K562 (cell line): Measurements from ENCODE around the gene TPO. TPM values are rescaled to one million over a fixed set of nuclear protein-coding genes. Genes with fewer than 3 reads are reported as not detected.

Source experiments
- ATAC-seq: fragments of 200-7000 bp; cut with Tn5 transposase; 3 replicates; pipeline ENCODE4 v1.9.1; 2020; ENCODE audit warnings: moderate library complexity
- BruUV-seq: library from RNA; stranded (reverse); fragments of 400-500 nt; replicated peaks from 2 replicates; lab custom pipeline; 2021; lab: Mats Ljungman, UMichigan
- CTCF ChIA-PET: fragments of 300-600 bp; formaldehyde crosslinking; extraction: SDS; loops from one replicate; lab custom pipeline; 2021; ENCODE audit warnings: low intra/inter-chr PET ratio; lab: Yijun Ruan, JAX
- POLR2A ChIA-PET: fragments of 300-600, 350-650 bp; sonication (Branson Sonifier 250); formaldehyde crosslinking; extraction: SDS; loops from one replicate; lab custom pipeline; 2021; ENCODE audit warnings: antibody characterized with exemption, inconsistent platforms; lab: Yijun Ruan, JAX
- DNase-seq, 4 experiments: peaks; one replicate each; pipeline versions ENCODE4 v3.0.0 to v3.0.0-alpha.2; 2011 to 2018; ENCODE audit warnings: low spot score in 3 of 4, mixed read lengths in 3 of 4; ENCODE audit errors: extremely low read depth in 1 of 4
- FAIRE-seq: peaks from 2 replicates; lab custom pipeline; 2011; peaks lifted over from hg19 to GRCh38; lab: Jason Lieb, UNC
- H2AFZ ChIP-seq: 2 replicates; pipeline ENCODE4 v1.6.0; 2011; ENCODE audit warnings: low read depth, low read length, control low read depth, inconsistent platforms
- H3K27ac ChIP-seq: fragments of 200-600 bp; 3 replicates; pipeline ENCODE4 v1.8.0; 2011; ENCODE audit warnings: low read depth, mild to moderate bottlenecking, control low read depth, inconsistent platforms, low read length, moderate library complexity, mixed read lengths; ENCODE audit errors: extremely low read depth
- H3K27me3 ChIP-seq, 2 experiments: fragments of 300-600 bp in 1 of 2; 2 replicates in 1 of 2; 3 replicates in 1 of 2; pipeline versions ENCODE4 v1.6.0 to v1.8.0; 2011; ENCODE audit warnings: inconsistent platforms in 2 of 2, low read length in 2 of 2, mild to moderate bottlenecking in 1 of 2, mixed read lengths in 1 of 2, moderate library complexity in 1 of 2; ENCODE audit not compliant: control insufficient read depth in 2 of 2, insufficient read depth in 2 of 2
- H3K36me3 ChIP-seq: fragments of 300-600 bp; 3 replicates; pipeline ENCODE4 v1.8.0; 2011; ENCODE audit warnings: mild to moderate bottlenecking, low read length, inconsistent platforms; ENCODE audit not compliant: control insufficient read depth, insufficient read depth
- H3K4me1 ChIP-seq, 2 experiments: fragments of 200-600 bp in 1 of 2; replicated peaks in 1 of 2; 2 replicates in 1 of 2; 3 replicates in 1 of 2; pipeline versions ENCODE4 v1.5.1 to v1.8.0; 2011; ENCODE audit warnings: inconsistent platforms in 2 of 2, low read length in 2 of 2, mild to moderate bottlenecking in 1 of 2, mixed read lengths in 1 of 2, moderate library complexity in 1 of 2; ENCODE audit not compliant: control insufficient read depth in 2 of 2, insufficient read depth in 2 of 2
- H3K4me2 ChIP-seq: 2 replicates; pipeline ENCODE4 v1.6.1; 2011; ENCODE audit warnings: low read length, control low read depth, inconsistent platforms, mixed read lengths; ENCODE audit not compliant: insufficient read depth
- H3K4me3 ChIP-seq: fragments of 200-600 bp; sonication (generic), shearing (Covaris generic); 2 replicates; pipeline ENCODE4 v1.5.1; 2016; ENCODE audit warnings: control low read depth, inconsistent platforms
- H3K79me2 ChIP-seq: fragments of 200-600 bp; 3 replicates; pipeline ENCODE4 v1.8.0; 2011; ENCODE audit warnings: low read length, inconsistent platforms; ENCODE audit not compliant: control insufficient read depth, insufficient read depth
- H3K9ac ChIP-seq, 2 experiments: 2 replicates each; pipeline versions ENCODE4 v1.6.0 to v1.6.1; 2011; ENCODE audit warnings: low read depth in 2 of 2, low read length in 2 of 2, control low read depth in 1 of 2, inconsistent platforms in 1 of 2, mild to moderate bottlenecking in 1 of 2, mixed read lengths in 1 of 2; ENCODE audit not compliant: insufficient read depth in 1 of 2
- H3K9me1 ChIP-seq: one replicate; pipeline ENCODE4 v1.6.0; 2011; ENCODE audit warnings: inconsistent platforms, mild to moderate bottlenecking, low read length, moderate library complexity; ENCODE audit not compliant: control insufficient read depth, insufficient read depth
- H3K9me3 ChIP-seq: replicated peaks from 2 replicates; pipeline ENCODE4 v1.5.1; 2011; ENCODE audit warnings: low read depth, low read length, inconsistent platforms; ENCODE audit not compliant: control insufficient read depth, insufficient read depth
- H4K20me1 ChIP-seq: replicated peaks from 2 replicates; pipeline ENCODE4 v1.6.1; 2011; ENCODE audit warnings: low read length, inconsistent platforms, mixed read lengths; ENCODE audit not compliant: control insufficient read depth, insufficient read depth
- BRCA1 ChIP-seq, 2 experiments: fragments of 450-650 bp in 1 of 2; sonication (generic) in 1 of 2; formaldehyde crosslinking in 1 of 2; IDR thresholded peaks; 2 replicates each; pipeline versions ENCODE4 v1.5.0 to v1.6.1; 2017 to 2020; ENCODE audit warnings: mild to moderate bottlenecking in 1 of 2, missing genetic modification reagents in 1 of 2
- BRD9 ChIP-seq: fragments of 450-650 bp; IDR thresholded peaks from 2 replicates; pipeline ENCODE4 v1.6.1; 2018; ENCODE audit warnings: low read depth; ENCODE audit not compliant: partially characterized antibody
- CHD1 ChIP-seq: fragments of 200-600 bp; sonication (generic); IDR thresholded peaks from one replicate; pipeline ENCODE4 v1.6.1; 2012; ENCODE audit warnings: mild to moderate bottlenecking, moderate library complexity, low read length, inconsistent platforms
- JUND ChIP-seq, 2 experiments: IDR thresholded peaks; 2 replicates in 1 of 2; 3 replicates in 1 of 2; pipeline ENCODE4 v1.6.1; 2011; ENCODE audit warnings: borderline replicate concordance in 2 of 2, low read depth in 2 of 2, low read length in 2 of 2, improper control_type of control experiment in 1 of 2, missing biosample characterization in 1 of 2, missing genetic modification characterization in 1 of 2, missing genetic modification reagents in 1 of 2
- NELFE ChIP-seq: IDR thresholded peaks from 2 replicates; pipeline ENCODE4 v1.6.1; 2011; ENCODE audit warnings: mild to moderate bottlenecking; ENCODE audit not compliant: insufficient read depth, insufficient read length
- NFE2 ChIP-seq: IDR thresholded peaks from 2 replicates; pipeline ENCODE4 v1.6.1; 2014; ENCODE audit warnings: antibody characterized with exemption, low read depth
- RBM25 ChIP-seq: fragments of 200-400 bp; formaldehyde crosslinking; IDR thresholded peaks from 2 replicates; pipeline ENCODE4 v1.6.1; 2018; ENCODE audit warnings: low read length, low read depth, moderate library complexity; ENCODE audit not compliant: severe bottlenecking
- RBM39 ChIP-seq: fragments of 200-400 bp; formaldehyde crosslinking; optimal IDR thresholded peaks from 2 replicates; pipeline ENCODE3; 2018; ENCODE audit warnings: low read depth, low read length
- RFX7 ChIP-seq: fragments of 250-450 bp; sonication (Bioruptor Pico); IDR thresholded peaks from 2 replicates; pipeline ENCODE4 v1.5.1; 2021; ENCODE audit warnings: mild to moderate bottlenecking
- SRSF3 ChIP-seq: fragments of 200-400 bp; formaldehyde crosslinking; IDR thresholded peaks from 2 replicates; pipeline ENCODE4 v1.6.1; 2016; ENCODE audit warnings: mild to moderate bottlenecking, low read length, moderate library complexity; ENCODE audit not compliant: insufficient read depth
- TFAM ChIP-seq: fragments of 250-450 bp; sonication (Bioruptor Pico); conservative IDR thresholded peaks from 2 replicates; pipeline ENCODE4 v1.5.0; 2021; ENCODE audit warnings: mild to moderate bottlenecking, moderate library complexity
- THRAP3 ChIP-seq: fragments of 450-650 bp; IDR thresholded peaks from 2 replicates; pipeline ENCODE4 v1.6.1; 2016; ENCODE audit warnings: mild to moderate bottlenecking, inconsistent platforms, borderline replicate concordance
- U2AF1 ChIP-seq: fragments of 200-400 bp; formaldehyde crosslinking; optimal IDR thresholded peaks from 2 replicates; pipeline ENCODE3; 2017; ENCODE audit warnings: mild to moderate bottlenecking, low read depth, low read length, moderate library complexity
- ZBTB1 ChIP-seq: sonication (generic); formaldehyde crosslinking; IDR thresholded peaks from 2 replicates; pipeline ENCODE4 v1.8.1; 2023; ENCODE audit warnings: missing genetic modification reagents, low read depth, mild to moderate bottlenecking, borderline replicate concordance
- ZNF354B ChIP-seq: fragments of 250-450 bp; sonication (Bioruptor Pico); IDR thresholded peaks from 2 replicates; pipeline ENCODE4 v1.4.0; 2020
- ZNF561 ChIP-seq: fragments of 450-650 bp; formaldehyde crosslinking; conservative IDR thresholded peaks from 2 replicates; pipeline ENCODE4 v1.4.0; 2020; ENCODE audit warnings: mild to moderate bottlenecking, moderate library complexity
- WGBS: fragments of 100-300 bp; shearing (Covaris generic); methylation state at CpG from one replicate; pipeline ENCODE4 v1.1.6; 2016; ENCODE audit warnings: low coverage, mixed read lengths; ENCODE audit not compliant: insufficient coverage; ENCODE audit errors: missing lambda C conversion rate; 5-methylcytosine and 5-hydroxymethylcytosine counted together
- in situ Hi-C: fragments of 300-500 bp; cut with MboI; formaldehyde crosslinking; loops from 4 replicates; pipeline ENCODE4 v1.15.0; 2018; ENCODE audit warnings: inconsistent platforms, mixed read lengths
- intact Hi-C: fragments of 100-400 bp; cut with micrococcal nuclease; formaldehyde crosslinking; loops from 2 replicates; pipeline ENCODE4 v1.14.2; 2022
- polyA plus RNA-seq, 8 experiments: library from polyadenylated mRNA; depleted of rRNA in 4 of 8; stranded (reverse) in 5 of 8; unstranded in 3 of 8; fragments of >200 nt; fragmentation: Nextera tagmentation in 2 of 8; fragmentation: Illumina TruSeq in 1 of 8; extraction: Ambion mirVana in 2 of 8; extraction: Trizol in 1 of 8; gene quantifications; 2 replicates each; pipeline versions ENCODE4 v1.2.1 to v1.2.3, GENCODE V29; 2011 to 2014; ENCODE audit warnings: inconsistent platforms in 1 of 8, missing spikeins in 1 of 8
- total RNA-seq, 7 experiments: library from RNA; depleted of rRNA in 6 of 7; stranded (reverse); fragments of >200 nt in 6 of 7; fragmentation: Illumina TruSeq in 2 of 7; extraction: Trizol in 2 of 7; gene quantifications; 2 replicates each; pipeline versions ENCODE4 v1.2.1 to v1.2.3, GENCODE V29; 2011 to 2021; ENCODE audit warnings: low replicate concordance in 1 of 7
- TF ChIP-seq, protein P1 (sequence below): sonication (generic); formaldehyde crosslinking; IDR thresholded peaks from 2 replicates; pipeline ENCODE4 v1.8.0; 2022; ENCODE audit warnings: mild to moderate bottlenecking, missing genetic modification reagents
- TF ChIP-seq, protein P2 (sequence below): fragments of 450-650 bp; formaldehyde crosslinking; IDR thresholded peaks from 2 replicates; pipeline ENCODE4 v1.4.0; 2022; ENCODE audit warnings: mild to moderate bottlenecking, moderate library complexity

The TPO gene
- total and polyA plus RNA-seq, 9 of the 15 experiments (the other 6 are each of a cell fraction or from before 2014, with no cell fraction given): not detected

DNA sequence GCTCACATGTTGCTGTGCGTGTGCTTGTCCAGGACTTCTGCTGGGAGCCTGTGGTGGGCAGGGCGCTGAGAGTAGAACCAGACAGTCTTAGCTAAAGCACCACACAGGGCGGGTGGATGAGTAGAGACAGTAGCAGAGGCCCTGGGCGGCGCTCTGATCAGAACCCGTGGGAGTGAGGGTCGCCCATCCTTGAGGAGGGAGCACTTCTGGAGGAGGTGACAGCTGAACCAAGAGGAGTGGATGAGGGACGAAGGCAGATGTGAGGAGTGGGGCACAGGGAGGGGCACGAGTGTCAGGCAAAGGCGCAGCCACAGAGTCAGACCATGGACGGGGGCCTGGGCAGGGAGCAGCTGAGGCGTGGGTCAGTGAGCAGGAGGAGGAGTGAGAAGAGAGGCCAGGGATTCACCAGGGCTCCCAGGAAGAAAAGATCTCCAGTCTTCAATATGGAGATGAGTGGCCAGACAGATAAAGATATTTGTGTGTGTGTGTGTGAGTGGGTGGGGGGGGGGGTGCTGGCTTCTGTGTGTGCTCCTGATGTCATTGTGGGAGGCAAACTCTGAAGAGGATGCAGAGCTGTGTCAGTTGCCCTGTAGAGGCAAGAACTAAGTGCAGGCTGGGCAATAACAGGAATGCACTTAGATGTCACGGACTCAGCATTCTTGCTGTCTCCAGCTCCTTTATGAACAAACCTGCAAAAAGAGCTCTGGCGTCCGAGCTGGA is 79.6 kb downstream of the TPO start (continued):
- TF ChIP-seq RBM25 (no peak), THRAP3 (no peak), BRD9 (no peak), BRCA1 (IDR thresholded peaks at IDR 0.05) (no peak), BRCA1 (CRISPR knock-in tag; IDR thresholded peaks at IDR 0.05) (no peak)

DNA sequence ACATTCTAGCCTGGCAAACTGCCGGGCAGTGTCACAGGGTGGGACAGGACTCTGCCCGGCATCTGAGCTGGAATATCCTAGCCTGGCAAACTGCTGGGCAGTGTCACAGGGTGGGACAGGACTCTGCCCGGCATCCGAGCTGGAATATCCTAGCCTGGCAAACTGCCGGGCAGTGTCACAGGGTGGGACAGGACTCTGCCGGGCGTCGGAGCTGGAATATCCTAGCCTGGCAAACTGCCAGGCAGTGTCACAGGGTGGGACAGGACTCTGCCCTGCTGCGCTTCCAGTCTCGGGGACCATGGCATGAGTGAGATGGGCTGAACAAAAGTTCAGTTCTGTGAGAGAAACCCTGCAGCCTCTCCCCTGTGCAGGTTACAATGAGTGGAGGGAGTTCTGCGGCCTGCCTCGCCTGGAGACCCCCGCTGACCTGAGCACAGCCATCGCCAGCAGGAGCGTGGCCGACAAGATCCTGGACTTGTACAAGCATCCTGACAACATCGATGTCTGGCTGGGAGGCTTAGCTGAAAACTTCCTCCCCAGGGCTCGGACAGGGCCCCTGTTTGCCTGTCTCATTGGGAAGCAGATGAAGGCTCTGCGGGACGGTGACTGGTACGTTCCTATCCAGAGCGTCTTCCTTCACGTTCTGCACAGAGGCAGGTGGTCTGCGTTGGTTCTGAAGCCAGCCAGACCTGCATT is 80.3 kb downstream of the TPO start:
- Histone ChIP-seq H3K79me2 (no peaks in the 10 kb centered on the region), H3K4me1 (no peaks in the 10 kb centered on the region), H3K4me2 (no peak overlapping the region), H3K27ac (no peak overlapping the region), H3K4me3 (no peak overlapping the region), H2AFZ (no peak overlapping the region), H3K9me3 (no peaks in the 10 kb centered on the region), H3K9me1 (no peaks in the 10 kb centered on the region), H3K27me3 (peaks cover 2 to 61% of the 10 kb centered on the region in 2 experiments; a peak in 3 of 5 replicates), H4K20me1 (no peaks in the 10 kb centered on the region; the same call in 1 of the 2 replicates), H3K9ac (no peak overlapping the region), H3K36me3 (no peaks in the 10 kb centered on the region)
- in situ Hi-C loops: no loop called here
- under 1% methylated on average over 21 of the region's 24 CpGs for WGBS
- FAIRE-seq (no peak), DNase-seq (no peak), ATAC-seq (no peak)
- intact Hi-C loops: no loop called here
- no TSS peak for BruUV-seq
- ChIA-PET POLR2A (interaction anchor here (0.6 kb wide), 1 partner anchor 19 kb away, joined by 4 read pairs; no protein-coding TSS in a partner anchor), CTCF (no interaction called here)
- TF ChIP-seq RBM39: no peak
- TF ChIP-seq NFE2: no peak
- TF ChIP-seq, protein P1, sequence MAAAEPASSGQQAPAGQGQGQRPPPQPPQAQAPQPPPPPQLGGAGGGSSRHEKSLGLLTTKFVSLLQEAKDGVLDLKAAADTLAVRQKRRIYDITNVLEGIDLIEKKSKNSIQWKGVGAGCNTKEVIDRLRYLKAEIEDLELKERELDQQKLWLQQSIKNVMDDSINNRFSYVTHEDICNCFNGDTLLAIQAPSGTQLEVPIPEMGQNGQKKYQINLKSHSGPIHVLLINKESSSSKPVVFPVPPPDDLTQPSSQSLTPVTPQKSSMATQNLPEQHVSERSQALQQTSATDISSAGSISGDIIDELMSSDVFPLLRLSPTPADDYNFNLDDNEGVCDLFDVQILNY: no peak
- no peak for TF ChIP-seq SRSF3
- TF ChIP-seq NELFE: no peak
- no peak for TF ChIP-seq JUND (IDR thresholded peaks at IDR 0.05; ENCODE audit: borderline replicate concordance, low read depth, low read length)
- no peak for TF ChIP-seq JUND (tag; IDR thresholded peaks at IDR 0.05; ENCODE audit: borderline replicate concordance, low read depth, low read length)
- TF ChIP-seq ZNF354B (CRISPR knock-in tag): no peak
- TF ChIP-seq, protein P2, sequence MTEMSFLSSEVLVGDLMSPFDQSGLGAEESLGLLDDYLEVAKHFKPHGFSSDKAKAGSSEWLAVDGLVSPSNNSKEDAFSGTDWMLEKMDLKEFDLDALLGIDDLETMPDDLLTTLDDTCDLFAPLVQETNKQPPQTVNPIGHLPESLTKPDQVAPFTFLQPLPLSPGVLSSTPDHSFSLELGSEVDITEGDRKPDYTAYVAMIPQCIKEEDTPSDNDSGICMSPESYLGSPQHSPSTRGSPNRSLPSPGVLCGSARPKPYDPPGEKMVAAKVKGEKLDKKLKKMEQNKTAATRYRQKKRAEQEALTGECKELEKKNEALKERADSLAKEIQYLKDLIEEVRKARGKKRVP (CRISPR knock-in tag): no peak
- TF ChIP-seq CHD1: no peak
- no peak for TF ChIP-seq U2AF1
- TF ChIP-seq ZNF561 (CRISPR knock-in tag): no peak
- TF ChIP-seq RFX7 (CRISPR knock-in tag): no peak
- TF ChIP-seq TFAM (CRISPR knock-in tag): no peak
- no peak for TF ChIP-seq ZBTB1 (CRISPR knock-in tag)
